Measurements from ENCODE around the gene LYPD4. TPM values are rescaled to one million over a fixed set of nuclear protein-coding genes. Genes with fewer than 3 reads are reported as not detected.

Gene LYPD4
- total RNA-seq, 1 donor from 2014 or later: not detected

GRCh38 chr19:41869374-41869955 lies 25.0 kb upstream of the LYPD4 start:
- no peak overlapping the region for H2AFZ ChIP-seq (replicated peaks)
- no peaks in the 10 kb centered on the region for H3K4me1 ChIP-seq
- no peaks in the 10 kb centered on the region for H3K4me1 Mint-ChIP-seq
- peaks cover 2% of the 10 kb centered on the region for H3K27me3 Mint-ChIP-seq (ENCODE audit: insufficient read depth, low read depth)
- no peak overlapping the region for H3K27ac Mint-ChIP-seq
- no peaks in the 10 kb centered on the region for H3K9me3 ChIP-seq (ENCODE audit: low read depth)
- H3K36me3 ChIP-seq: peaks cover 5% of the 10 kb centered on the region
- DNase-seq (ENCODE audit: low spot score): no peak
- H3K4me2 ChIP-seq: no peak overlapping the region
- peaks cover 82% of the 10 kb centered on the region for H3F3A ChIP-seq (ENCODE audit: low read depth)
- H3K9ac ChIP-seq: no peak overlapping the region
- H3K27ac ChIP-seq: no peak overlapping the region
- no peak overlapping the region for H3K4me3 ChIP-seq
- TF ChIP-seq CTCF (IDR thresholded peaks at IDR 0.05): no peak
- TF ChIP-seq EZH2phosphoT487 (IDR thresholded peaks at IDR 0.05): no peak
- TF ChIP-seq EZH2 (IDR thresholded peaks at IDR 0.05): no peak
- H3K9me3 Mint-ChIP-seq: no peaks in the 10 kb centered on the region
- peaks cover 88% of the 10 kb centered on the region for H4K20me1 ChIP-seq (ENCODE audit: low read depth)
- no peak overlapping the region for H3K4me3 Mint-ChIP-seq
- peaks cover 42% of the 10 kb centered on the region for H3K79me2 ChIP-seq (ENCODE audit: low read depth)
- peaks cover 16% of the 10 kb centered on the region for H3K36me3 Mint-ChIP-seq
- no peaks in the 10 kb centered on the region for H3K27me3 ChIP-seq

DNA sequence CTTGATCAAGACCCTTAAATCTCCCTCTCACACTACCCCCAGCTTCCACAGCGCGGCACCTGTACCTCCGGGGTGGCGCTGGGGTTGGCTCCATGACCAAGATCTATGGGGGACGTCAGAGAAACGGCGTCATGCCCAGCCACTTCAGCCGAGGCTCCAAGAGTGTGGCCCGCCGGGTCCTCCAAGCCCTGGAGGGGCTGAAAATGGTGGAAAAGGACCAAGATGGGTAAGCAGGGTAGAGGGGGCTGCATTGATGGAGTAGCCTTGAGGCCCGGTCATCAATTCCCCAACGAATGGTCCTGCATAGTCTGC lies 24.5 kb upstream of the LYPD4 start:
- Histone ChIP-seq H3F3A (ENCODE audit: low read depth) (peaks cover 82% of the 10 kb centered on the region), H3K4me3 (no peak overlapping the region), H3K4me1 (no peaks in the 10 kb centered on the region), H2AFZ (replicated peaks) (no peak overlapping the region), H3K27ac (peak overlapping the region; percentile 67), H3K9me3 (ENCODE audit: low read depth) (no peaks in the 10 kb centered on the region), H4K20me1 (ENCODE audit: low read depth) (peaks cover 93% of the 10 kb centered on the region), H3K9ac (no peak overlapping the region), H3K4me2 (no peak overlapping the region), H3K36me3 (peaks cover 5% of the 10 kb centered on the region), H3K79me2 (ENCODE audit: low read depth) (peaks cover 48% of the 10 kb centered on the region), H3K27me3 (no peaks in the 10 kb centered on the region)
- DNase-seq (ENCODE audit: low spot score): no peak
- Mint-ChIP-seq H3K4me3 (no peak overlapping the region), H3K9me3 (no peaks in the 10 kb centered on the region), H3K27me3 (ENCODE audit: insufficient read depth, low read depth) (peaks cover 3% of the 10 kb centered on the region), H3K36me3 (peaks cover 21% of the 10 kb centered on the region), H3K4me1 (peaks cover 3% of the 10 kb centered on the region), H3K27ac (no peak overlapping the region)
- TF ChIP-seq CTCF (IDR thresholded peaks at IDR 0.05): no peak
- TF ChIP-seq EZH2 (IDR thresholded peaks at IDR 0.05): no peak
- no peak for TF ChIP-seq EZH2phosphoT487 (IDR thresholded peaks at IDR 0.05)

DNA sequence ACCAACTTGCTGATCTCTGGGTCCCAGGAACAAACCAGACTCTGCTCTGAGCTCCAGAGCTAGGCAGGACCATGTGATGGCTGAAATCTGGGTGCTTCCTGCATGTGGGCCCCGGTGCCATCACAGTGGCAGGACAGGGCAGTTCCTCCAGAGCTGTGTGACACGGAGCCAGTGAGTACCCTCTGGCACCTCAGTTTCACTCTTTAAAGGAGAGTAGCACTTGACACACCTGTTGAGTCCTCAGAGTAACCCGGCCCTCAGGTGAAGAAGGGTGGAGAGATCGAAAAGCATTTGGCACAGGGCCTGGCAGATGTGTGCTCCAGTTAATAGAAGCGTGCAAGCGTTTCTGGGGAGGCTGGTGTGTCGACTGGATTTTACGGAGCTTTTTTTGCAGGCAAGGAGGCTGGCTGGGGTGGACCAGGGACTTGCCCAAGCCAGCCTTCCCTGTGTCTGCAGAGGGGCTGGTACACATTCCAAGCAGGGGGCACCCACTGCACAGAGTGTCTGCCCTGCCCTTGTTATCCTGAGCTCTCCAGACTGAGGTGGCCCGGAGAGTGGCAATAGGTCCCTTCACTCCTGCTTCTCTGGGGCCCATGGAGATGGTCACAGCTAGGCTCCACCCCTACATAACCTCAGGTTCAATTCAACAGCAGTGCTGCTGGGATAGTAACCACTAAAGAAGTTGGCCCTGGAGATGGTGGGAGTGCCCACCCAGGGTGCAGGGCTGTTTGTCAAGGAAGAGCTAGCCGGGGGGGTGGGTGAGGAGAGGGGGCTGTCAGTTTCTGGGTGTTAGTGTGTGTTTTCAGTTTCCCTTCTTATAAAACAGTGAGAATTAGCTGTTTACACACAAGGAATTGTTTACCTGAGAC lies 23.9 kb upstream of the LYPD4 start:
- Histone ChIP-seq H3K4me1 (no peaks in the 10 kb centered on the region), H4K20me1 (ENCODE audit: low read depth) (peaks cover 96% of the 10 kb centered on the region), H3K27me3 (no peaks in the 10 kb centered on the region), H3K27ac (peak overlapping the region; percentile 67), H3K79me2 (ENCODE audit: low read depth) (peaks cover 53% of the 10 kb centered on the region), H2AFZ (replicated peaks) (no peak overlapping the region), H3K4me3 (no peak overlapping the region), H3F3A (ENCODE audit: low read depth) (peaks cover 83% of the 10 kb centered on the region), H3K9me3 (ENCODE audit: low read depth) (no peaks in the 10 kb centered on the region), H3K36me3 (peaks cover 5% of the 10 kb centered on the region), H3K4me2 (no peak overlapping the region), H3K9ac (no peak overlapping the region)
- H3K27me3 Mint-ChIP-seq (ENCODE audit: insufficient read depth, low read depth): peaks cover 4% of the 10 kb centered on the region
- TF ChIP-seq EZH2phosphoT487 (IDR thresholded peaks at IDR 0.05) (no peak), EZH2 (IDR thresholded peaks at IDR 0.05) (no peak), CTCF (IDR thresholded peaks at IDR 0.05) (no peak)
- no peaks in the 10 kb centered on the region for H3K9me3 Mint-ChIP-seq
- no peak overlapping the region for H3K4me3 Mint-ChIP-seq
- peaks cover 4% of the 10 kb centered on the region for H3K4me1 Mint-ChIP-seq
- no peak overlapping the region for H3K27ac Mint-ChIP-seq
- DNase-seq (ENCODE audit: low spot score): no peak
- H3K36me3 Mint-ChIP-seq: peaks cover 25% of the 10 kb centered on the region
